GM18505 (cell line): ENCODE results near the gene CCDC13.
A peak's percentile ranks its signal among the peaks of the same experiment; 100 is the strongest.
"Not testable (repeated sequence)": the region's sequence is repeated elsewhere in the genome, so short reads cannot be mapped to it uniquely, and the experiment has no call there.

Experiments
- ATAC-seq: cut with Tn5 transposase; IDR thresholded peaks from one replicate; pipeline ENCODE4 v1.9.1; 2021; ENCODE audit not compliant: unreplicated experiment
- POLR2A ChIP-seq: IDR thresholded peaks from 4 replicates; pipeline ENCODE4 v1.6.1; 2011; ENCODE audit warnings: borderline replicate concordance; ENCODE audit not compliant: insufficient read depth, insufficient read length; ENCODE audit errors: extremely low read depth

The CCDC13 gene, protein sequence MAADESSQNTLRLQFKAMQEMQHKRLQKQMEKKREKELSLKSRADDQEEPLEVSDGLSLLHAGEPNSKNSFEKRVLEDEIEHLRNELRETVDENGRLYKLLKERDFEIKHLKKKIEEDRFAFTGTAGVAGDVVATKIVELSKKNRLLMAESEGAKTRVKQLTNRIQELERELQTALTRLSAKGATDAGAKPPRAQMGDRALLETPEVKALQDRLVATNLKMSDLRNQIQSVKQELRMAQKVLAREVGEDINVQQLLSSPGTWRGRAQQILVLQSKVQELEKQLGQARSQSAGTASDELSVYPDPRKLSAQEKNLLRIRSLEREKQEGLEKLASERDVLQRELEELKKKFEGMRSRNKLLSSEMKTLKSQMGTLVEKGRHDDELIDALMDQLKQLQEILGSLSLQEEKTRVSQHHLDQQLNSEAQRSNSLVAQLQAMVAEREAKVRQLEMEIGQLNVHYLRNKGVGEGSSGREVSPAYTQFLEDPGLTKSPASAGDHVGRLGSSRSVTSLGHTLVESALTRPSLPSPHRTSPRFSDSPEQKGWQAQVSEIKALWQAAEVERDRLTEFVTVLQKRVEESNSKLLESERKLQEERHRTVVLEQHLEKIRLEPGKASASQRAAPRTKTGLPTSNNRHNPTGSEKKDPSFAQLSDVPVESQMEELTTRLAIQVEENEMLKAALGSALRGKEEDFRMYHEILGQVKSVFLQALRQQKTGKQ

GRCh38 chr3:42772670-42773408, at the start of gene CCDC13:
CCDC13 (minus strand) TSS chr3:42773253; CDS start chr3:42758345, 14,908 bp downstream.
- ATAC-seq, result peak; percentile 96
- TF ChIP-seq POLR2A, result peak; percentile 78

DNA sequence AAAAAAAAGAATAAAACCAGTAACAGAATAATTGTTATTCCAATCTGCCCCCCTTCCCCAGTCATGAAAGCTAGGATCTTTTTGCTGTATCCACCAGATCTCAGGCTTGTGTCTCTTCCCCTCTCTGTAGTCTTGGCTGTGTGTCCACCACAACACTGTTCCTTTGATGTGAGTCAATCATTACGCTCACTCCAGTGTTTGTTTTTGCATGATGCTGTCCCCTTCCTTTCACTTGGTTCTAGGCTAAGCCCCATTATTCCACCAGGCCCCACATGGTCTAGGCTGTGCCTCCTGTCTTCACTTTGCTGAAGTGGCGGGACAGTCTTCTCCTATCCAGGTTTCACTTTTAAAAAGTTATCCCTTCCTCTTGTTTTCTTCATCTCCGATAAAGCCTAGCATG, 49.8 kb upstream of the CCDC13 start:
- TF ChIP-seq POLR2A, result no peak
- ATAC-seq, result no peak

DNA sequence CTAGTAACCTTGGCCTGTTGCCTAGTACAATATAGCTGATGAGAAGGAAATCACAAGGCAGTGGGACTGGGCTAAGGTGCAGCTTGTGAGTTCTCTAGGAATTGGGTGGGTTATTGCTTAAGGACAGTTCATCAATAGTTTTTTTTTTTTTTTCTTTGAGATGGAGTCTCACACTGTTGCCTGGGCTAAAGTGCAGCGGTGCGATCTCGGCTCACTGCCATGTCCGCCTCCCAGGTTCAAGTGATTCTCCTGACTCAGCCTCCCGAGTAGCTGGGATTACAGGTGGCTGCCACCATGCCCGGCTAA, 47.6 kb upstream of the CCDC13 start:
- no peak for TF ChIP-seq POLR2A
- ATAC-seq, result no peak

DNA sequence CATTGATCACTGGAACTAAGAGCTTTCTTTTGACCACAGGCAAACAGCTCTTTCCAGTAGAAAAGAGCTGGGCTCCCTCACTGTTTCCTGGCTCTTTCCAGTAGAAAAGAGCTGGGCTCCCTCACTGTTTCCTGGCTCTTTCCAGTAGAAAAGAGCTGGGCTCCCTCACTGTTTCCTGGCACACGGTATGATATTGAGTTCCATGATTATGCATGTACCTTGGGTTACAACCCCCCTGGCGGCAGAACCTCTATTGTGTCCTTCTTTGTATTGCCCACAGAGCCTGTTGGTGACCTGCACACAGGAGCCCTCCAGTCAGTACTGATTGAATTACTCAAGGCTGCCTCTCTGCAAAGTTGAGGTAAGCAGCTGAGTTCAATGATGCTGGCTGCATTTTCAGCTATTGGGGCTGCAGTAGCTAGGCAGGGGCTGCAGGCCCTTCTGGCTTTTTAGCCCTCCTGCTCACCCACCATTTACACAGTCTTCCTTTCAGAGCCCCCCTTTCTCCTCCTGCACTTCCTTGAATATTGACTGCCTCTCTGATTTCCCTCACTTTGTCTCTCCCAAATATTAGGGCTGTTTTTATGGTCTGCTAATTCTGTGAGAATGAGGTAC, 46.4 kb upstream of the CCDC13 start:
- ATAC-seq, result no peak
- TF ChIP-seq POLR2A, result no peak

DNA sequence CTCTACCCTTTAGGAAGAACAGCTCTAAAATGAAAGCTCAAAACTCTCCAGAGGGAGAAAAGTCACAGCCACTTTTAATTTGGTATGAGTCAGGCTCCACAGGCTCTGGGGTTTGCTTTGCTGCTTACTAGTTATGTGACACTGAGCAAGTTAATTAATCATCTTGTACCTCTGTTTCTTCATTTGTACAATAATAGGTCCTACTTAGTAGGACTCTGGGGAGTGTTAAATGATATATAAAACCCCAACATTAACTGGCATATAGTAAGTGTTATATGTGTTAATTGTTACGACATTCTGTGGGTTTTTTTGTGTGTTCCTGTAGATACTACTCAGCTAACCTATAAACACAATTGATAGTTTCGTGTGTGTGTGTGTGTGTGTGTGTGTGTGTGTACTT, 42.8 kb upstream of the CCDC13 start:
- no peak for ATAC-seq
- TF ChIP-seq POLR2A, result no peak

GRCh38 chr3:42814914-42815507, 42.0 kb upstream of the CCDC13 start:
- TF ChIP-seq POLR2A, result no peak
- no peak for ATAC-seq

GRCh38 chr3:42814246-42814645, 41.2 kb upstream of the CCDC13 start:
- ATAC-seq, result no peak
- TF ChIP-seq POLR2A, result no peak

GRCh38 chr3:42811118-42811883, 38.2 kb upstream of the CCDC13 start:
- ATAC-seq, result not testable (repeated sequence)

DNA sequence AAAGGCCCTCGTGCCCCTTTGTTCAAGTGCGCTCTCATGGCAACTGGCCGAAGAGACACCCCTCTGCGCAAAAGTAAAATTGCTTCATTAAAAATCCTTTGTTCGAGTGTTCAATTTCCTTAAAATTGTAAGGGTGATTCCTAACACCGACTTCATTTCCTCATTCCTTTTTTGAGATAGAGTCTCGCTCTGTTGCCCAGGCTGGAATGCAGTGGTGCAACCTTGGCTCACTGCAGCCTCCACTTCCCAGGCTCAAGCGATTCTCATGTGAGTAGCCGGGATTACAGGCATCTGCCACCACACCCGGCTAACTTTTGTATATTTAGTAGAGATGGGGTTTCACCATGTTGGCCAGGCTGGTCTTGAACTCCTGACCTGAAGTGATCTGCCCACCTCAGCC, 37.7 kb upstream of the CCDC13 start:
- not testable (repeated sequence) for ATAC-seq

GRCh38 chr3:42809202-42809601, 36.1 kb upstream of the CCDC13 start, which contains the start of gene ACKR2:
ACKR2 (plus strand) TSS chr3:42809445; CDS start chr3:42864503, 55,058 bp downstream.
- ATAC-seq, result no peak
- no peak for TF ChIP-seq POLR2A

DNA sequence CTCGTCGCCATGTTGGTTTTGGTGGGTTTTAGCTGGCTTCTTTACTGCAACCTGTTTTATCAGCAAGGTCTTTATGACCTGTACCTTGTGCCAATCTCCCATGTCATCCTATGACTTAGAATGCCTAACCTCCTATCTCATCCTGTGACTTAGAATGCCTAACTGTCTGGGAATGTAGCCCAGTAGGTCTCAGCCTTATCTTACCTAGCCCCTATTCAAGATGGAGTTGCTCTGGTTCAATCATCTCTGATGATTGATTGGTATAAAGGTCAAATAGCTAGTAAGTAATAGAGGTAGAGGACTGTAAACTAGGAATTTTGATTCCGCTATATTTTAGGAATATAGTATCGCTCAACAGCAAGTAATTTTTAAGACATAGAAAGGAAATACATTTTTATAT, 34.9 kb upstream of the CCDC13 start:
- TF ChIP-seq POLR2A, result no peak
- no peak for ATAC-seq

GRCh38 chr3:42805141-42805821, 32.2 kb upstream of the CCDC13 start:
- TF ChIP-seq POLR2A, result no peak
- ATAC-seq, result no peak
